Tracheal epithelial cell (primary cell): ENCODE data around the gene KDM4E. TPM values are rescaled to one million over a fixed set of nuclear protein-coding genes. Genes with fewer than 3 reads are reported as not detected.

Experiments
- total RNA-seq: library from RNA; depleted of rRNA; stranded (reverse); fragments of >200 nt; gene quantifications from 2 replicates; pipeline ENCODE4 v1.2.1, GENCODE V29; 2014

Gene KDM4E
- total RNA-seq: not detected in 2 replicates

GRCh38 chr11:95024958-95025357, at the start of gene KDM4E:
TSS of gene KDM4E (plus strand) at chr11:95025258. CDS start at chr11:95025558, 300 bp downstream.

GRCh38 chr11:95049122-95049521, 24.1 kb downstream of the KDM4E start, which contains the start of gene KDM4F:
TSS of gene KDM4F (plus strand) at chr11:95049422.

GRCh38 chr11:95066716-95067038, 41.6 kb downstream of the KDM4E start, which contains the start of gene SRSF8:
TSS of gene SRSF8 (plus strand) at chr11:95066919. CDS start at chr11:95067227, 308 bp downstream.

Other genes with a start within 250 kb of the KDM4E start
- 33.0 and 36.4 TPM in 2 replicates for gene CWC15, start 51.7 kb upstream of the KDM4E start, total RNA-seq
- 0.24 and 1.1 TPM in 2 replicates for gene KDM4D, start 51.5 kb upstream of the KDM4E start, total RNA-seq
- not detected in 2 replicates for gene KDM4F, start 24.2 kb downstream of the KDM4E start, total RNA-seq
- 16.1 and 21.7 TPM in 2 replicates for gene SRSF8, start 41.7 kb downstream of the KDM4E start, total RNA-seq
- gene ENDOD1, start 64.6 kb downstream of the KDM4E start, total RNA-seq: 99.7 and 102 TPM in 2 replicates
- 7.7 and 37.1 TPM in 2 replicates for gene SESN3, start 205.9 kb downstream of the KDM4E start, total RNA-seq